Activated gamma-delta T cell (primary cell): Measurements from ENCODE around the gene KCND3.

Experiments used
- DNase-seq: peaks from one replicate; lab custom pipeline; 2025; lab: John Stamatoyannopoulos, UW

Gene KCND3

DNA sequence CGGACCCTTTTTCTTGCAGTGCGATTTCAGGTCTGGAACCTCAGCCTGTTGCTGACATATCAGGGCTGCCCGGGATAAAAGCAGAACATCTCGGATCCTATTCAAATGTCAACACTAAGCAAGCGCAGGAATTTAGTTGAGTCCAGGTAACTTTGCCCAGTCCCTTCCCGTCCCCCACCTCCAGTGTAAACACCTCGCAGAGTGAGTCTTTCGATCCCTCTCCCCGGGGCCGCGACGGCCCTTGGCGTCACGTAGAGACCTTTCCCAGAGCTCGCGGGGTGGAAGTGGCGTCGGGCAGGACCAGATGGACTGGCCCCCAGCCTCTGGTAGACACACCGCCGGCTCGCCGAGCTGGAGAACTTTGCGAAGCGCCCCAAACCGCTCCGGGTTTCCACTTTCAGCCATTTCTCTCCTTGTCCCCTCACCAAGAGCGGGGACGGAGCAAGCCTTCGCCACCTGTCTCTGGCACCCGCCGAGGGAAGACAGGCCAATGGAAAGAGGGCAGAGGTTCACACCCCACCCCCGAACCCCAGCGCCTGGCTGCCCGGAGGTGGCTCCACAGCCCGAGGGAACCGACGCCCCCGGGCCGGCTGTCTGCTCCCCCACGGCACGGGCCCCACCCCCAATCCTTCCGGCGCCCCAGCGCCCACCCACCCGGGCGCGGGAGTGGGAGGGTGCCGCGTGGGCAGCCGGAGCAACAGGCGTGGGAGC lies 570 bp downstream of the KCND3 start:
- DNase-seq = no peak

- no peak for DNase-seq
Measured at GRCh38 chr1:111988377-111988742, 1.1 kb downstream of the KCND3 start.

GRCh38 chr1:111987502-111987901 lies 2.0 kb downstream of the KCND3 start:
- DNase-seq = no peak

DNA sequence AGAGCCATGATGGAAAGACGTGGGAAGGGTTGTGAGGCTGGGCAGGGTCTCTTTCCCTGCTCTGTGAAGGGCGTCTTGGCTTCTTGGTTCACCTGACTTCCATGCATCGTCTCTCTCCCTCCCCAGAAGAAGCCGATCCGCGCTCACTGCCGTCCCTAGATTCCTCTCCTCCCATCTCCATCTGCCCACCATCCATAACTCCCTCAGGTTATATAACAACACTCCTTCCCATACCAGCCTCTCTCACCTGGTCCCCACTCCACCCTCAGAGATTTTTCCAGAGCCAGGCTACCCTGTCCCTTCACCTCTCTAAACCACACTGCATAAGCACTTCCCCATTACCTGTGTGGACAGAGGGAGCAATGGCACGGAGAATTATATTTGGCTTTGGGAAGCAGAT lies 6.0 kb downstream of the KCND3 start:
- no peak for DNase-seq

- DNase-seq = no peak
Measured at GRCh38 chr1:111982428-111982827, 7.0 kb downstream of the KCND3 start.

GRCh38 chr1:111981871-111982270 lies 7.6 kb downstream of the KCND3 start:
- DNase-seq = no peak

- DNase-seq = no peak
Measured at GRCh38 chr1:111981090-111981489, 8.4 kb downstream of the KCND3 start.

DNA sequence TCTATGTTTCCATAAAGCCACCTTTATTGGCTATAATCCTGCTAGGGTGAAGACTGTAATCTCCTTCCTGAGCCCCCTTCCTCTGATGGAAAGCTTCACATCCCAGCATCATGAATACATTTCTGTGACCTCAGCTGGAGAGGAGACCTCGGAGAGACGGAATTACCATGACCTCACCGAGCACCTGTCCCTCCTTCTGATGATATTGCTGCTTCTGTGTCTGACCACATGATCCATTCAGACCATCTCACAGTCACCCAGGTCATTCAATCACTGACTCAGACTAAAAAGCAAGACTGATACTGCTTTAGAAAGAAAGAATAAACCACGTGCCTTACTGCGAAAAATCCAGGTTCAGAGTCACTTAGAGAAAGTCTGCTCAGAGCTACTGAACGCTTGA lies 8.8 kb downstream of the KCND3 start:
- no peak for DNase-seq

DNA sequence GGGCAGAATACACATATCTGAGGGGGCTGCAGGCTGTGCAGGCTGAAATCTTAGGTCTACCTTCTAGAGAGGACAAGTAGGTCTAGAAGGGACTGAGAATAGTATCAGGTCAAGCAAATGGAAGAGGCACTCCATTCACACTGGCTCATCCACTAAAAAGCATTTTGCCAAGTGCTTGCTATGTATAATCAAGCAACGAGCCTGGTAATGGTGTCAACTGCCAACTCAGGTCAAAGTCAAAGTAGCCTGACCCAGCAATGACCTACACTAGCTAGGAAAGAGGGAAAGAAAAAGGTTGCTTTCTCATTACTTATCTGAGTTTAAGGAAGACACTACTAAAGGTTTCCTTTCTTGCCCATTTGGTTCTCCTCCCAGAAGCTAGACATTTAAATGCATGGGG lies 10.8 kb downstream of the KCND3 start:
- no peak for DNase-seq

DNA sequence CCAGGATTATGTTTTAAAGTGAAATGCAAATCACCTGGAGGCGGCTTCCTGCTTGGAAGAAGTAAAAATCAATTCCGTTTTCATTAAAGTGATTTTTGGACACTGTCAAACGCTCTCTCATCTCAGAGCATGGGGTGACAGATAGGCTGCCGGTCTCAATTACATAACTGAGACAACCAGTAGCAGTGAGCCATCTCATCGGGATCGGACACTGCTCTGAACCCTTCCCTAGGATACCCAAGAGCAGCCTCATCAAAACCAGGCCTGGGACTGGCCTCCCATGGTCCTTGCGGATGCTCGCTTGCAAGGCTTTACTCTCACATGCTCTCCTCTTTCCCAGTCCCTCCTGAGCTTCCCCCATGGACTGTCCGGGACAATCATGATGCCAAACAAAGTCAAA lies 12.1 kb downstream of the KCND3 start:
- no peak for DNase-seq

- DNase-seq = no peak
Measured at GRCh38 chr1:111976842-111977241, 12.6 kb downstream of the KCND3 start.

GRCh38 chr1:111976332-111976731 lies 13.1 kb downstream of the KCND3 start:
- no peak for DNase-seq

DNA sequence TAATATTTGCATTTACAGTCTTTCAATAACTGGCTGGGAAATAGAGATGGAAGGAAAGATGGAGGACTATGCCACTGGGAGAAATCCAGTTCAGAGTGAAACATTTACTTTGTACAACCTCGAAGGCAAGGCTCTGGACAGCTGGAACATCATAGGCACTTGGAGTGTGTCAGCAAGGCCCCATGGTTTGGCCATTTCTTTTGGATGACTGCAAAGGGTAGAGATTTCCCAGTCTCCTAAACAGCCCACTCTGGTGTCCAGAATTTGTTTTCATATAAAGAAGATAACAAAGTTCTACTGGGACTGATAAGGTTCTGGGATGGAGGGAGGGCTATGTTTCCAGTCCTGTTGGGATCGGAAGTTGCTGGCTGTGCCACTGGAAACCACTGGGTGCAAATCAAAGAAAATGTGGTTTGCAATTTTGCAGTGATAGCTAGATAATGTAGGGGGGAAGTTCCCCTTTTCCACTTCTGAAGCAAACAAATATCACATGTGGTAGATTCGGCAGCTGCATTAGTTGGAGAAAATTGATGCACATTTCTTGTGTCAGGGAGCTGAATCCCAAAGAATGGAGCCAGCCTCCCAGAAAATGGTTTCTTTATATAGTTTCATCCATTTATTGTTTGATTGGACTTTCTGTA lies 16.2 kb downstream of the KCND3 start:
- DNase-seq = no peak

DNA sequence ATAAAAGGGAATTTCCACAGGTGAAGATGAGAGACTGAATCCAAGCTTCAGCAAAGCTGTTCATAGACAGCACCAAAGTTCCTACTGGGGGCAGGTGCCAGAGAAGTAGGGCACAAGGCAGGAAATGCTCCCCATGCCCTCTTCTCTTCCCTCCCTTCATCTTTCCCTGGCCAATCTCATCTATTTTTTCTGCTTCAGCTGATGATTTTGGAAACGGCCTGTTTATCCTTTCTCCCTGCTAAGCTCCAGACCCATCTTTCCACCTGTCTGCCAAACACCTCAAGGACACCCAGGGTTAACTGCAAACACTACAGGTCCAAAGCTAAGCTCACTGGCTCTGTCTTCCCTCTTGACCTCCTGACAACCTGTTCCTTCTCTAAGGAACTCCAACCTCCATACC lies 18.1 kb downstream of the KCND3 start:
- DNase-seq = no peak

DNA sequence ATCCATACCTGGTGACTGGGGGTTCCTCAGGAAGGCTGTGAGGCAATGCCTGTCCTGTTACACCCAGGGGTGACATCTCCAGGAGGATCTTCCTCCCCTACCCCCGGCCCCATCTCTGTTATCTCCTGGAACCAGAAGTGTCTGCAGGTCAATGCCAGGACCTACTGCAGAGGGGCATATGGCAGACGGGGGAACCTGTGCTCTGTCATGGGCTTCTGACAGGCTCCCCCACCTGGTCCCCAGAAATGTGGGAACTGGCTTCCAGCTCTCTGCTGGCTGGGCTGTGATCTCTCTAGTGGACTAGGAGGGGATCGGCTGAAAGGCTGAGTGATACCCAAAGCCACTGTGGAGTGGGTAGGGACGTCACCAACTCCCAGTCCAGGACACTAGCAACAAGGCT lies 21.0 kb downstream of the KCND3 start:
- DNase-seq = no peak

DNA sequence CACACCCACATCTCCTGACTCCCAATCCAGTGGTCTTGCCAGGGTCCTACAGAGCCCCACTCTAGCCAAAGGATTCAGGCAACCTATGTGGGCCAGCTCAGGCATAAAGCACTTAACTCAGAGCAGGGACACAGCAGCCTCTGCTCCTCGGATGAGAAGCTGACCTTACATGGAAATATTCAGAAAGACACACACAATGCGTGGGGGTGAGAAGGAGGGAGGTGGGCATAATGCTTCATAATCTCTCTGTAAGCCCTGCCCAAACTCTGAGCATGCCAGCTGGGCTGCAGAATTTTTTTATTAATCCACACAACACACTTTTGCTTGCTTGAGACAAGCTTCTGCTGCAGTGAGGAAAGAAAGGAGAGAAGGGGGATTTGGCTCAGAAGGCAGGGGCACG lies 21.6 kb downstream of the KCND3 start:
- DNase-seq = no peak

- no peak for DNase-seq
Measured at GRCh38 chr1:111967067-111967690, 22.3 kb downstream of the KCND3 start.

DNA sequence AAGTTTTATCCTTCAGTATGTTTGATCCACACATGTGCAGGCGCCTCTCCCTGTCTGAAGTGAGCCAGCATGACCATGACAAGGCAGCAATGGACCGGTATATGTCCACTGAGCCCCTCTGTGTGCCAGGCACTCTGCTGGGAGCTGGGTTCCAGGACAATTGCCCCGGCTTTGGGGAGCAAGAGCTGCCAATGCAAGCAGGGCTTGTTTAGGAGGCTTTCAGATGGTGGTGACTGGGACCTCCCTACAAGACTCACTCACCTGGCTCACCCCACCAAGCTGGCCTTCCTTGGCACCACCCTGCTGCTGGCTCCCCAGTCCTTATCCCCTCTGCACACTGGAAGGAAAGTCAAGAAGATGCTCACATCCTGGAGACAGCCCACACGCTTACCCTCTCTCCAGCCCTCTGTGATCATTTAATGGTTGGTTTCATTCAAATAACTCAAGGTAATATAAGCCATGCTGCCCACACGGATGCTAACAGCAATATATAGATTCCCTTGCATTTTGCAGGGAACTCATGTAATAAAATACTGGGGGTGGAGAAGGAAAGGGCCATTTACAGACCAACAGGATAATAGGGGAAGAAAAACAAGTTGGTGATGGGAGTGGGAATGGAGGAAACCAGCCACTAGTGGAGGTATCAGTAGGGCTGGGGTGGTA lies 23.6 kb downstream of the KCND3 start:
- DNase-seq = no peak

DNA sequence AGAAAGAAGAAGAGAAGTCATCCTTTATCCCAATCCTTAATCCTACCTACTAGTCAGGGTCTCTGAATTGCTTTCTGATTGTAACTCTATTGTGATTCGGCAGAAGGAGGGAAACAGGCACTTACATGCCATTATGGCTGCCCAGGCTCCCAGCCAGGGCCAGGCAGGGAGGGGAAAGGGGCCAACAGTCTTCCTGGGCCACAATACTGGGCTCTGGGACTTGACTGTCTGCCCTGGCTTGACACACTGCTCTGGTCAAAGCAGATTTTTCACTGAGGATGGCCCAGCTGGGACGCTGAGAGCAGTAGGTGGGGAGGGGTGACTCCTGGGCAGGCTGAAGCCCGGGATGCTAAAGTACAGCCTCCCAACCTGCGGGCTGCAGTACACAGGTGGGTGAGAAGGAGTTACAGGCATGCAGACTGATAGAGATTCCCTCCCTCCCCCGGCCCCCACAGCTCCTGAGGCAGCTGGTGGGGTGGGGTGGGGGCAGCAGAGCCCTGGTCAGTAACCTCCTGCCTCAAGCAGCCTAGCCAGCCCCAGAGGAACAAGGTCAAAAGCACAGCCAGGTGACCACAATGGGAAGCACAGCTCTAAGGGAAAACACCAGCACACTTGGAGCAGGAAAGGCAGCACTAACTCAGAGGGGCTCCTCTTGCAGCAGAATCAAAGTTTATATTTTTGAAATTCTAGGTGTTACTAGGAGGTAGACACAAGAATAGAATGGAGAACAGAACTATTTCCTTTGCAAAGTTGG lies 25.3 kb downstream of the KCND3 start:
- DNase-seq = no peak

DNA sequence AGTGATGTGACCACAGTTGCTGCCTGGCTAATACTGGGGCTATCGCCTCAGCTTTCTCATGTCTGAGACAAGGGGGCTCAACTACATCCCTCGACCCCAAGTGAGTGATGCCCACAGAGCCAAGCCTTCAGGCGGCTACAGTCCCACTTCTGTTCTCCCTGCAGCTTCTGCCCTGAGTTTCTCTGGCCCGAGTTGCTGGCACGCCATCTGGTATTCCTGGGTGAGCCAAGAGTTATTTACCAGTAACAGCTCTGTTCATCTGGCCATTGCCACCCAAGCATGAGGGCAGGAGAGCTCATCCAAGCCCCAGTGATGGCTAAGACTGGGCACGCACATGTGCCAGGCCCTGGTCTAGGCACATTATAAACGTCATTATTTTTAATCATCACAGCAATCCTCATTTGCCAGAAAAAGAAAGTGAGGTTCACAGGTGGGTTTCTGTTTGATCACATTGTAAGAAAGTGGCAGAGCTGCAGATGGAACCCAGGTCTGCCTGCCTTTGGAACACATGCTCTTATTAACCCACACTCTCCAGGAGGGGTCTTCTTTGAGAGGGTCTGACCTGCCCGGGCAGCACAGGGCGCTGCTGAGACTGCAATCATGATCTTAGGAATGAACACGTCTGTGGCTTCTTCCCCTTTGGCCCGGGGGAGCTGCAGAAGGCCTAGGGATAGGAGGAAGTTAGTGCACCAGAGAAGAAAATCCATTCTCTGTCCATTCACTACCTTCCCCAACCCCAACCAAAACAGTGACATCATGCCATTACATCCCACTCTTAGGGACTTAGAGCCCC lies 27.5 kb downstream of the KCND3 start:
- no peak for DNase-seq

GRCh38 chr1:111961016-111961415 lies 28.5 kb downstream of the KCND3 start:
- no peak for DNase-seq
